ENCODE data around the gene PPP6R1.
"Not testable (repeated sequence)": the region's sequence is repeated elsewhere in the genome, so short reads cannot be mapped to it uniquely, and the experiment has no call there.

The PPP6R1 gene

GRCh38 chr19:55241935-55242464, 16.8 kb downstream of the PPP6R1 start:
- no peak for DNase-seq

- no peak for DNase-seq
Measured at GRCh38 chr19:55241143-55241934, 17.5 kb downstream of the PPP6R1 start.

- no peak for DNase-seq
Measured at GRCh38 chr19:55240713-55241020, 18.1 kb downstream of the PPP6R1 start.

GRCh38 chr19:55239004-55239403, 19.8 kb downstream of the PPP6R1 start:
- DNase-seq, result no peak

- no peak for DNase-seq
Measured at GRCh38 chr19:55238030-55238429, 20.8 kb downstream of the PPP6R1 start.

GRCh38 chr19:55232986-55233385, 25.8 kb downstream of the PPP6R1 start:
- DNase-seq, result no peak

- DNase-seq, result no peak
Measured at GRCh38 chr19:55232286-55232602, 26.6 kb downstream of the PPP6R1 start.

- no peak for DNase-seq
Measured at GRCh38 chr19:55231391-55232285, 27.2 kb downstream of the PPP6R1 start.

GRCh38 chr19:55230780-55231179, 28.0 kb downstream of the PPP6R1 start:
- DNase-seq, result no peak

GRCh38 chr19:55230329-55230728, 28.5 kb downstream of the PPP6R1 start:
- DNase-seq, result no peak

GRCh38 chr19:55229789-55230182, 29.0 kb downstream of the PPP6R1 start:
- no peak for DNase-seq

- no peak for DNase-seq
Measured at GRCh38 chr19:55229145-55229788, 29.6 kb downstream of the PPP6R1 start.

GRCh38 chr19:55228403-55229031, 30.3 kb downstream of the PPP6R1 start, which contains the start of gene TMEM86B:
TMEM86B (minus strand) TSS chr19:55228763; CDS start chr19:55228741, 22 bp downstream.
- DNase-seq, result no peak

GRCh38 chr19:55228015-55228391, 30.8 kb downstream of the PPP6R1 start:
- DNase-seq, result no peak

GRCh38 chr19:55227241-55228014, 31.4 kb downstream of the PPP6R1 start:
- DNase-seq, result no peak

GRCh38 chr19:55226788-55227187, 32.0 kb downstream of the PPP6R1 start:
- DNase-seq, result no peak

GRCh38 chr19:55226273-55226672, 32.5 kb downstream of the PPP6R1 start:
- no peak for DNase-seq

- DNase-seq, result no peak
Measured at GRCh38 chr19:55225415-55225958, 33.3 kb downstream of the PPP6R1 start.

GRCh38 chr19:55224679-55225414, 34.0 kb downstream of the PPP6R1 start:
- not testable (repeated sequence) for DNase-seq

- DNase-seq, result no peak
Measured at GRCh38 chr19:55224038-55224665, 34.7 kb downstream of the PPP6R1 start.
